ENCODE results near the gene FAHD2B.
"Not testable (repeated sequence)": the region's sequence is repeated elsewhere in the genome, so short reads cannot be mapped to it uniquely, and the experiment has no call there.

The FAHD2B gene

DNA sequence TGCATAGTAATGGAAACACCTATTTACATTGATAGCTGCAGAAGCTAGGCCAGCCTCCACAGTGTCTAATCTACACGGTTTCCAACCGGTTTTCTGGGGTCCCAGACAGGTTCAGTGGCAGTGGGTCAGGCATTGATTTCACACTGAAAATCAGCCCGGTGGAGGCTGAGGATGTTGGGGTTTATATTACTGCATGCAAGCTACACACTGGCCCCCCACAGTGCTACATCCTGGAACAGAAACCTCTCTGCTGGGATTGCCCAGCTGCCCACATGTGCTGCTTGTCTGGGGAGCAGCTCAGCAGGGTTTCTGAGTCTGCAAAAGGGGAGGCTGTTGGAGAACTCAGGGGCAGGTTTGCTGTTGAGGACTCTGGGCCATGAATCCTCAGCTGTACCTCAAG lies 48.0 kb downstream of the FAHD2B start:
- H3K4me1 Mint-ChIP-seq (ENCODE audit: low read depth); H3K9me3 Mint-ChIP-seq; H3K27ac Mint-ChIP-seq; H3K4me3 Mint-ChIP-seq; DNase-seq (ENCODE audit: low spot score); H3K36me3 Mint-ChIP-seq (ENCODE audit: low read depth): not testable (repeated sequence)
- H3K27me3 Mint-ChIP-seq (ENCODE audit: low read depth) = peaks cover 26% of the 10 kb centered on the region

GRCh38 chr2:97045895-97046499 lies 48.7 kb downstream of the FAHD2B start:
- peaks cover 28% of the 10 kb centered on the region for H3K27me3 Mint-ChIP-seq (ENCODE audit: low read depth)
- DNase-seq (ENCODE audit: low spot score); H3K4me1 Mint-ChIP-seq (ENCODE audit: low read depth): not testable (repeated sequence)

More at GRCh38 chr2:97045895-97046499, 48.7 kb downstream of the FAHD2B start:
- H3K9me3 Mint-ChIP-seq; H3K27ac Mint-ChIP-seq; H3K4me3 Mint-ChIP-seq; H3K36me3 Mint-ChIP-seq (ENCODE audit: low read depth): not testable (repeated sequence)

Data from T-helper 2 cell treated with Interferon-gamma antibody and Interleukin-4, amounts not matched to agents 5 μg/mL and 100 μg/mL, for 36 hours (primary cell).